ENCODE results near the gene GZF1.
A peak's percentile ranks its signal among the peaks of the same experiment; 100 is the strongest.

The GZF1 gene

GRCh38 chr20:23361476-23362391 is at the start of gene GZF1:
TSS of gene GZF1 (plus strand) at chr20:23362182. CDS start at chr20:23364384, 2,202 bp downstream.
- peak; percentile 96 to 99 (median 99) for DNase-seq

GRCh38 chr20:23313271-23313670 is 48.7 kb upstream of the GZF1 start:
- no peak for DNase-seq

GRCh38 chr20:23314699-23315098 is 47.3 kb upstream of the GZF1 start:
- no peak for DNase-seq

- no peak for DNase-seq
Measured at GRCh38 chr20:23315099-23315498, 46.9 kb upstream of the GZF1 start.

- DNase-seq = no peak
Measured at GRCh38 chr20:23316626-23317025, 45.4 kb upstream of the GZF1 start.

- no peak for DNase-seq
Measured at GRCh38 chr20:23317081-23317480, 44.9 kb upstream of the GZF1 start.

GRCh38 chr20:23318347-23318746 is 43.6 kb upstream of the GZF1 start:
- DNase-seq = no peak

- DNase-seq = no peak
Measured at GRCh38 chr20:23320317-23320716, 41.7 kb upstream of the GZF1 start.

GRCh38 chr20:23325107-23325506 is 36.9 kb upstream of the GZF1 start:
- DNase-seq = no peak

- peak in 2 of 3 experiments; percentile 63 to 86 for DNase-seq
Measured at GRCh38 chr20:23326774-23327173, 35.2 kb upstream of the GZF1 start.

GRCh38 chr20:23327617-23328333 is 34.2 kb upstream of the GZF1 start:
- DNase-seq = no peak

GRCh38 chr20:23331450-23332350 is 30.3 kb upstream of the GZF1 start:
- no peak for DNase-seq

- DNase-seq = no peak
Measured at GRCh38 chr20:23332467-23332866, 29.5 kb upstream of the GZF1 start.

GRCh38 chr20:23334111-23334510 is 27.9 kb upstream of the GZF1 start:
- DNase-seq = no peak

GRCh38 chr20:23335521-23335920 is 26.5 kb upstream of the GZF1 start:
- no peak for DNase-seq

- no peak for DNase-seq
Measured at GRCh38 chr20:23336476-23336875, 25.5 kb upstream of the GZF1 start.

- DNase-seq = peak in 2 of 3 experiments; percentile 7 to 52
Measured at GRCh38 chr20:23337312-23337711, 24.7 kb upstream of the GZF1 start.

GRCh38 chr20:23339986-23340385 is 22.0 kb upstream of the GZF1 start:
- DNase-seq = no peak

- DNase-seq = peak; percentile 9 to 91 (median 75)
Measured at GRCh38 chr20:23340524-23340923, 21.5 kb upstream of the GZF1 start.

GRCh38 chr20:23341073-23341472 is 20.9 kb upstream of the GZF1 start:
- no peak for DNase-seq

- no peak for DNase-seq
Measured at GRCh38 chr20:23343590-23343989, 18.4 kb upstream of the GZF1 start.

- DNase-seq = no peak
Measured at GRCh38 chr20:23344336-23344735, 17.6 kb upstream of the GZF1 start.

- DNase-seq = no peak
Measured at GRCh38 chr20:23346002-23346401, 16.0 kb upstream of the GZF1 start.
